SKM-1 treated with dmso at 0.1 percent for 144 hours (cell line): ENCODE measurements around the gene UNC119B.

Experiments
- DNase-seq: peaks from one replicate; lab custom pipeline; 2025; ENCODE audit not compliant: unreplicated experiment; lab: John Stamatoyannopoulos, UW

The UNC119B gene

GRCh38 chr12:120687578-120688289 lies 22.5 kb upstream of the UNC119B start:
- DNase-seq, result no peak

- DNase-seq, result peak; percentile 15
Observed at GRCh38 chr12:120688527-120689071, 21.7 kb upstream of the UNC119B start.

GRCh38 chr12:120689397-120690082 lies 20.7 kb upstream of the UNC119B start:
- no peak for DNase-seq

DNA sequence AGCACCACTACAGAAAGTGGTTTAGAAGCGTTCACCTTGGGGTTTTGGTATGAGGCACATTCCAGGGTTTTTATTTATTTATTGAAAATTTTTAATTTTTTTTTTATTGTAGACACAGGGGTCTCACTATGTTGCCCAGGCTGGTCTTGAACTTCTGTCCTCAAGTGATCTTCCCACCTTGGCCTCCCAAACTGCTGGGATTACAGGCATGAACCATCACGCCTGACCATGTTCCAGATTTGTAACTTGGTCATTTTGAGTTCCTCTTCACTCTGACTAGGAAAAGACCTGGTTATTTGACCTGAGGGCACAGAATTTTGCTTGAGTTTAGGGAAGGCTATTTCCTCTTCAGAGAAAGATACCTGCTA lies 20.2 kb upstream of the UNC119B start:
- no peak for DNase-seq

GRCh38 chr12:120690978-120691377 lies 19.3 kb upstream of the UNC119B start:
- DNase-seq, result no peak

DNA sequence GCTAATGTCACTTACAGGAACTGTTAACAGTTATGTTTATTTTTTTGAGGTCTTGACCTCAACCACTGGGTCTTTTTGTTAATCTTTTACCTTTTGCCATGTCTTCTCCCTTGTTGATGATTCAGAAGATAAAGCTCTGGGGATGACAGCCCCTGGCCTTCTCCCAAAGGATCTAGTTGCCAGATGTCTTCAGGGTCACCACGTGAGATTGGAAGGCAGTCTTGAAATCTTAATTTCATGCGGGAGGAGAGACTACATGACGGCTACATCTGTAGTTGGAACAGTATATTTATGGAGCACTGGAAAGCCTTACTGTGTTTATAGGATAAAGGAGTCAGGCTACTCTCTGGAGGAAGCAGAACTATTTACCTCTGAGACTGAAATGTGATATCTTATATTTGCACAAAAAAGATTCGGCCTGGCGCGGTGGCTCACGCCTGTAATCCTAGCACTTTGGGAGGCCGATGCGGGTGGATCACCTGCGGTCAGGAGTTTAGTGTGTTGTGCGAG lies 17.7 kb upstream of the UNC119B start:
- no peak for DNase-seq

GRCh38 chr12:120693848-120694247 lies 16.4 kb upstream of the UNC119B start:
- no peak for DNase-seq

- no peak for DNase-seq
Observed at GRCh38 chr12:120696626-120697025, 13.6 kb upstream of the UNC119B start.

GRCh38 chr12:120697344-120697743 lies 12.9 kb upstream of the UNC119B start:
- DNase-seq, result no peak

DNA sequence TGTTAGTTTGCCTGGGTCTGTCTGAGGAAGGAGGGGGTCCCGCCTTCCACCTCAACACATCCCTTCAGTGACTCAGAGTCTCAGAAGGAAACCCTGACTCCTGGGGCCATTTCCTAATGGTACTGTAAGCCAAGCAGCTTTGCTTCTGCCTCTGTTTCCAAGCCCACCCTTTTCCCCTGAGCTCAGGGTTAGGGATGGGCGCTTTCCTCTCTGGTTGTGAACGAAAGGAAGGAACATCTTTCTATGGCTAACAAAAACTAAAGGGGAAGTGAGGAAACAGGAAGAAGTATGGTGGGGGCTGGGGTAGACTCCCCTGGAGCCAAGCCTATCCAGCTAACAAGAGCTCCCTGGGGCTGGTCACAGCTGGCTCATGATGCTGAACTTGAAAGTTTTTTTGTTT lies 11.6 kb upstream of the UNC119B start:
- DNase-seq, result peak; percentile 28

- DNase-seq, result no peak
Observed at GRCh38 chr12:120699553-120699952, 10.7 kb upstream of the UNC119B start.

GRCh38 chr12:120700886-120701285 lies 9.4 kb upstream of the UNC119B start:
- no peak for DNase-seq

DNA sequence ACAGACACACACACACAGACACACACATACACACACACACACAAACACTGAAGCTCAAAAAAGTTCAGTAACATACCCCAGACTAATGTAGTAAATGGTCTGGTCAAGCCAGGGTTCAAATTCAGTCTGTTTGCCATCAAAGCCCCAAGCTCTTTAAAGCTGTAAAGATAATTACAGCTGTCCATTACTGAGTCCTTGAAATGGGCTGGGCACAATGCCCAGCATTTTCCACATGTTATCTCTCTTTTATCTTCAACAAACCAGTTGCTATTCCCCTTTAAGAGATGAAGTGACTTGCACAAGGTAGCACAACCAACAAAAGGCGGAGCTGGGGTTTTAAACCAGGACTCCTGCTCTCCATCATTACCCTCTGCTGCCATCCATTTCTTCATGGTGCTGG lies 7.6 kb upstream of the UNC119B start:
- no peak for DNase-seq

DNA sequence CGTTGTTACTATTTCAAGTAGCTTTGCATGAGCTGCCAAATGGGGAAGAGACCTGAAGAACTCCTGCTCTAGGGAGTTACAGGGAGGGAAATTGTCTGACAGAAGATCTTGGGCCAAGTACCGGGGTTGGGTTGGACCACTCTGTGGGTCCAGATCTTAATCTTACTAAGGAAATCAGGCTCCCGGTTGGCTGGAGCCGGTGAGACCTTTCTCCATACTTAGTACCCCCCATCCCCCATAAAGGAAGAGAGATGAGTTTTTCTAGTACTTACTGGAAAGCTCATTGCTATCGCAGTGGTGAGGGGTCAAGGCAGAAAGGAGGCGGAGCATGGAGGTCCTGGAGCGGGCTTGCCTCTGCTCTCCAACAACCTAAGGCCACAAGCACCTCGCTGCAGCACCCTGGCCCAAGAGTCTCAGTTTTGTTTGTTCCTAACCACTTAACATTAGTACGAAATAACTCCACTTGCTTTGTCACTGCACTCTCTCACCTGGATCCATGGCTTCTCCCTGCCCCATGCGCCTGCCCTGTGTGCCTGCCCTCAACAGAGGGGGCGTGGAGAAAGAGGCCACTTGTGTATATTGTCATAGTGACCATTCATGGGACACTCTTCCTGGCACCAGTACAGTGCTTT lies 6.8 kb upstream of the UNC119B start:
- no peak for DNase-seq

GRCh38 chr12:120705618-120706017 lies 4.6 kb upstream of the UNC119B start:
- no peak for DNase-seq

- DNase-seq, result no peak
Observed at GRCh38 chr12:120706029-120706428, 4.2 kb upstream of the UNC119B start.

DNA sequence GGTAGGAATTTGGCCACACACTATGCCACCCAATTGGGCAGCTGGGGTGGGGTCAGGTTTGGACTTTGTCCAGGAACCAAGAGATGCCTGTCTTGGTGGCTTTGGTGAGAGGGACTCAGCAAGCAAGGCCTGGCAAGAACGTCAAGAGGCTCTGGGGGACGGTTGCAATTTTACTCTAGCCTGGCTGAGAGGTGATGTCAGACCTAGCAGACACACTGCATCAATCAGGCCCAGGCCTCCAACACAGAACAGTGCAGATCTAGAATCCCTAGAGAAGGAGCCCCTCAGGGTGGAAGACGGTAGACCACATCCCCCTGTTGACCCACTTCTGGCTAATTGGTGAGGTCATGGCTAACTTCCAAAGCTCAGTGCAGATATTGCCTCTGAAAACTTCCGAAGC lies 1.6 kb upstream of the UNC119B start:
- no peak for DNase-seq

DNA sequence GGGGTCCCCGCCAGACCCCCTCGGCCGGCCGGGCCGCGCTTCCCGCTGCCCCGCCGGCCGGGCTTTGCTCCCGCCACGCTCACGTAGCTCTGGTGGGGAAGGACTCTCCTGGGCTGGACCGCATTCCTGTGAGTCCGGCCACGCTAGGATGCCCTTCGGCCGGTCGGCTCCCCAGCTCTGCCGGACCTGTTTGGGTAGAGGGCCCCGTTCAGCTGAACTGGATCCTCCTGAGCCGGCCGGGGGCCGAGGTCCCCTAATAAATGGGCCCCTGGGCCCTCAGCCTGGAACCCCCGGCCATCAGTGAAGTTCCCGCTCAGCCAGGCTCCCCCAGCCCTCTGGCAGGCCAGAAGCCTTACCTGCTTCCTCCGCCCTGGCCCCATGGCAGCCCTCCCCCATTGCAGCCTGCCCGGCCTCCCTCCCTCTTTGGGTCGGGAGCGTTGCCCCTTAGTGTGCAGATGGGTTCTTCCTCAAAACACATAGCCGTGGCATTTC lies 593 bp downstream of the UNC119B start:
- no peak for DNase-seq

GRCh38 chr12:120711411-120711810 lies 1.2 kb downstream of the UNC119B start:
- DNase-seq, result no peak

DNA sequence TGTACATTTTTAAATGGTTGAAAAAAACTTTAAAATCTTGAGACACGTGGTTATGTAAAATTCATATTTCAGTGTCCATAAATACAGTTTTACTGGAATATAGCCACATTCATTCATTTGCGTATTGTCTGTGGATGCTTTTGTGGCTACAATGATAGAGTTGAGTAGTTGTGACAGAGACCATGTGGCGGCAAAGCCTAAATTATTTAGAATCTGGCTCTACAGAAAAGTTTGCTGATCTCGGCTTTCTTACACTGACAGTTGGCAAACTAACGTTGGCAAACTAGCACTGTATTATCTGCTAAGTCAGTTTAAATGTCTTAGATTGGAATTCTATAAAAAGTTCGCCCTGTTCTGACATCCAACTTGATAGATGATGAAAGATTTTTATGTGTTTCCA lies 2.4 kb downstream of the UNC119B start:
- no peak for DNase-seq

DNA sequence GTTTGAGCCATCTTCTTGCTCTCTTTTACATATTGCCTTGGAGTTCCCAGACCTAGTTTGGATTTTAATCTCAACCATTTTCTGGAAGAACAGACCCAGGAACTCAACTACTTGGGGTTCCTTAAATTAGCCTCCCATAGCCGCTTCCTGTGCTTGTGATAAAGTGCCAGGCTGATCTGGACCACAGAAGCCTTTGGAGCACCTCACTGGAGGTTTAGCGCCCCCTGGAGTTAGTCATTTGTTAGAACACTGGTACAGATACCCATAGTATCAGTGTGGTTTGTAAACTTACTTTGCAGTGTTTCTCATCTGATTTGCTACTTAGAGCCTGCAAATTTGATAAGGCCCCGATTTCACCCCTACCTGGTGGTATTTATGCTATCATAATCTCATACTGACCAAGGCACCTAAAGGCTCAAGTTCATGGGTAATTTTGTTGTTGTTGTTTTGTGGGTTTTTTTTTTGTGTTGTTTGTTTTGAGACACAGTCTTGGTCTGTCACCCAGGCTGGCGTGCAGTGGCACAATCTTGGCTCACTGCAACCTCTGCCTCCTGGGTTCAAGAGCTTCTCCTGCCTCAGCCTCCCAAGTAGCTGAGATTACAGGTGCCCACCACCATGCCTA lies 3.7 kb downstream of the UNC119B start:
- DNase-seq, result peak; percentile 44
